ENCODE measurements around the gene LRRC32. TPM values are rescaled to one million over a fixed set of nuclear protein-coding genes. Genes with fewer than 3 reads are reported as not detected.

Gene LRRC32
- total and polyA plus RNA-seq, 4 donors, result 38.3 to 159 (median 85.2) TPM

DNA sequence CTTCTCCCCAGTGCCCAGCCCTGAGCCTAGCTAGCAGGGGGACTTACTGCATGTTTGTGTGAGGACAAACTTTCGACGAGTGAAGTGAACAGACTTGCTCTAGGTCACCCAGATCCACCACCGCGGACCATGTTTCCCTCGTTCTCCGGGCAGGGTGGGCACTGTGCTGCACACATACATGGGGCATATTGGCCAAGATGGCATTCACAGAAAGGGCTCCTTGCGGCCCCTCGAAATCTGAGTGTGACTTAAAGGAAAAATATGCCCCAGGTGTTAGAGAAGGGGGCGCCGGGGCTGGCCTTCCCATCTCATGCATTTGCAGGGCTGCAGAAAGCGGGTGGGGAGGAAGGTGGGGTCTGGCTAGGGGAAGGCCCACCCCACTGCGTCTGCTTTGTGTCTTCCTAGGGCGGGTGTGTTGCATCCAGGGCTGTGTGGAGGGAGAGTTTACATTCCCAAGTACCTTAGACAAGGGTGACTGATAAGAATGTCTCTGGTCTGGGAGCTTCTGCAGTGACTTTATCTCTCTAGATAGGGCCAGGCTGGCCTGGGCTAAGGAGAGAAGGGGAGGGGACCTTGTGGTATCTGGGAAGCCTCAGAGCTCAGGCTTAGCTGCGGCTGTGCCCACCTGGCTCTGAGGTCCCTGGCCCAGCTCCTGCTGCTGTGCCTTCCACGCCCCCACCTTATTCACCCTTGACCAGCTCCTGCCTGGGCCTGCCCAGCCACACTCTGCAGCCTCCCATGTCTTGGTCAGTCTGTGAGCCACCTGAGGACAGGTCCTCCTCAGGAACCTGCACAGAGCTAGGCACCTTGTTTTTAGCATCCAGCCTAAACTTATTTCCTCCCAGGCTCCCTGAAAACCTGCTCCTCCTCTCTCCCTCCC is 45.8 kb downstream of the LRRC32 start:
- H3K27ac ChIP-seq (ENCODE audit: low read depth in 1 of 2, low read length in 1 of 2), result no peak overlapping the region
- no peaks in the 10 kb centered on the region for H3K36me3 ChIP-seq (ENCODE audit: control insufficient read depth in 4 of 4, insufficient read depth in 4 of 4, low read length in 4 of 4)
- TF ChIP-seq, protein P1, sequence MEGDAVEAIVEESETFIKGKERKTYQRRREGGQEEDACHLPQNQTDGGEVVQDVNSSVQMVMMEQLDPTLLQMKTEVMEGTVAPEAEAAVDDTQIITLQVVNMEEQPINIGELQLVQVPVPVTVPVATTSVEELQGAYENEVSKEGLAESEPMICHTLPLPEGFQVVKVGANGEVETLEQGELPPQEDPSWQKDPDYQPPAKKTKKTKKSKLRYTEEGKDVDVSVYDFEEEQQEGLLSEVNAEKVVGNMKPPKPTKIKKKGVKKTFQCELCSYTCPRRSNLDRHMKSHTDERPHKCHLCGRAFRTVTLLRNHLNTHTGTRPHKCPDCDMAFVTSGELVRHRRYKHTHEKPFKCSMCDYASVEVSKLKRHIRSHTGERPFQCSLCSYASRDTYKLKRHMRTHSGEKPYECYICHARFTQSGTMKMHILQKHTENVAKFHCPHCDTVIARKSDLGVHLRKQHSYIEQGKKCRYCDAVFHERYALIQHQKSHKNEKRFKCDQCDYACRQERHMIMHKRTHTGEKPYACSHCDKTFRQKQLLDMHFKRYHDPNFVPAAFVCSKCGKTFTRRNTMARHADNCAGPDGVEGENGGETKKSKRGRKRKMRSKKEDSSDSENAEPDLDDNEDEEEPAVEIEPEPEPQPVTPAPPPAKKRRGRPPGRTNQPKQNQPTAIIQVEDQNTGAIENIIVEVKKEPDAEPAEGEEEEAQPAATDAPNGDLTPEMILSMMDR (IDR thresholded peaks at IDR 0.05; ENCODE audit: control extremely low read depth, extremely low read depth), result no peak
- peaks cover 0 to 11% (median 0%) of the 10 kb centered on the region in 5 donors for H3K4me1 ChIP-seq (ENCODE audit: control insufficient read depth in 5 of 5, insufficient read depth in 5 of 5, low read length in 5 of 5)
- no peak overlapping the region for H3K4me3 ChIP-seq
- peaks cover 0 to 11% (median 0%) of the 10 kb centered on the region in 4 donors for H3K9me3 ChIP-seq (ENCODE audit: control insufficient read depth in 4 of 4, insufficient read depth in 3 of 4, low read length in 3 of 4)
- 92 to 95% methylated on average over 14 to 15 of the region's 15 CpGs for WGBS, 2 donors
- H3K9ac ChIP-seq (ENCODE audit: insufficient read depth in 1 of 2, low read length in 2 of 2), result no peak overlapping the region
- ATAC-seq (ENCODE audit: insufficient read depth, low FRiP score) (no peak), DNase-seq (no peak)
- no peaks in the 10 kb centered on the region for H3K27me3 ChIP-seq (ENCODE audit: control insufficient read depth in 3 of 3, insufficient read depth in 3 of 3, low read length in 2 of 3)

DNA sequence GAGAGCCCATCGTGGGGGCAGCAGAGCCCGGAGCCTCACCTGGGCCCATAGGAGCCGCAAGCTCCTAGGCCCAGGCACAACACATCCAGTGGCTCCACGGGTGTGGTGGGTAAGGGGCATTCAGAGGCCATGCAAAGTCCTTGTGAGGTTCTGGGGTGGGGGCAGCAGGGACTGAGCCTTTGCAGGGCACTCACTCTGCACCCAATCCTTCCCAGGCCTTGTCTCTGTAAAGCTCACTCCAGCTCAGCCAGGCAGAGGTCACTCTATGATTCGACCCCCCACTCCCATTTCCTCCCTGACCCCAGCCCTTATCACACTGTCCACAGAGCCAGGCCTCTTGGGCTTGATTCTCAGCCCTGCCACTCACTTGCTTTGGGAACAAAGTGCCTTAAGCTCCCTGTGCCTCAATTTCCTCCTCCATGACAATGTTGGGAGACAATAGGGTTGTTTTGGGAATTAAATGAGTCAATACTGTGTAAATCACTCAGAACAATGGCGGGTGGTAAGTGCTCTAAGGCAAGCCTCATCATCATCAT is 46.6 kb downstream of the LRRC32 start:
- no peak for DNase-seq
- H3K27me3 ChIP-seq (ENCODE audit: control insufficient read depth in 3 of 3, insufficient read depth in 3 of 3, low read length in 2 of 3), result no peaks in the 10 kb centered on the region
- TF ChIP-seq, protein P1 (IDR thresholded peaks at IDR 0.05; ENCODE audit: control extremely low read depth, extremely low read depth), result no peak

DNA sequence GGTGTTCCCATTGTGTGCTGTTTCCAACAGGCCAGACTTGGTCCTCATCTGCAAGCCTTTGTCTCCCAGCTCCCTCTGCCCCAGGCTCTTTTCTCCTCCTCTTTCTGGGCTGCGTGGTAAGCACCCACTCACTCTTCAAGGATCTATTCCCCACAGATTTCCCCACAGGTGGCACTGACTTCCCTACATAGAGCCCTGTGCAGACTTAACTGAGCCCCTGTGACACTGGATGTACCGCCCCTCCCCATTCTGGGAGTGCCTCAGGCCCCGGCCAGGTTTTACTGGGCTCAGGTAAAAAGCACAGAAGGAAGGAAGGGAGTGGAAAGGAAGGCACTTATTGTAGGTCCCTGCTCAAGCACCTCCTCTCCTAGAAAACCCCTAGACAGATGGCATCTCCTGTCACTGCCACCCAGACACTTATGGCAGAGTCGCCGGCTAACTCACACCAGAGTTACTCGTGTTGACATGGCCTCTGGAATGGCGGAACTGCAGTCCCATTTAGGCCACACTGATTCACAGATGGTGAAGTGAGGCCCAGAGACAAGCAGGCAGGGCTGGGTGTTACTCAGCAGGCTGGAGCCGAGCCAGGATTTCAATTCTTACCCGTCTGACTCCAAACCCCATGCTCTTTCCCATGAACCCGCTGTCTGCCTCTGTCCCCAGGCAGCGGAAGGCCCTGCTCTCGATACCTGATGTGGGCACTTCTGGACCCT is 47.2 kb downstream of the LRRC32 start:
- TF ChIP-seq, protein P1 (IDR thresholded peaks at IDR 0.05; ENCODE audit: control extremely low read depth, extremely low read depth), result no peak
- Histone ChIP-seq H3K4me1 (ENCODE audit: control insufficient read depth in 5 of 5, insufficient read depth in 5 of 5, low read length in 5 of 5) (peaks cover 0 to 9% (median 0%) of the 10 kb centered on the region in 5 donors), H3K4me3 (no peak overlapping the region), H3K9me3 (ENCODE audit: control insufficient read depth in 4 of 4, insufficient read depth in 3 of 4, low read length in 3 of 4) (peaks cover 0 to 11% (median 0%) of the 10 kb centered on the region in 4 donors), H3K27ac (ENCODE audit: low read depth in 1 of 2, low read length in 1 of 2) (no peak overlapping the region), H3K36me3 (ENCODE audit: control insufficient read depth in 4 of 4, insufficient read depth in 4 of 4, low read length in 4 of 4) (no peaks in the 10 kb centered on the region), H3K9ac (ENCODE audit: insufficient read depth in 1 of 2, low read length in 2 of 2) (no peak overlapping the region), H3K27me3 (ENCODE audit: control insufficient read depth in 3 of 3, insufficient read depth in 3 of 3, low read length in 2 of 3) (no peaks in the 10 kb centered on the region)
- no peak for ATAC-seq (ENCODE audit: insufficient read depth, low FRiP score)
- no peak for DNase-seq
- 87 to 91% methylated on average over 12 of the region's 12 CpGs for WGBS, 2 donors

More for the DNA sequence above, 46.6 kb downstream of the LRRC32 start:
- no peak for ATAC-seq (ENCODE audit: insufficient read depth, low FRiP score)
- Histone ChIP-seq H3K9me3 (ENCODE audit: control insufficient read depth in 4 of 4, insufficient read depth in 3 of 4, low read length in 3 of 4) (peaks cover 0 to 11% (median 0%) of the 10 kb centered on the region in 4 donors), H3K27ac (ENCODE audit: low read depth in 1 of 2, low read length in 1 of 2) (no peak overlapping the region), H3K9ac (ENCODE audit: insufficient read depth in 1 of 2, low read length in 2 of 2) (no peak overlapping the region), H3K4me1 (ENCODE audit: control insufficient read depth in 5 of 5, insufficient read depth in 5 of 5, low read length in 5 of 5) (peaks cover 0 to 9% (median 0%) of the 10 kb centered on the region in 5 donors), H3K4me3 (no peak overlapping the region), H3K36me3 (ENCODE audit: control insufficient read depth in 4 of 4, insufficient read depth in 4 of 4, low read length in 4 of 4) (no peaks in the 10 kb centered on the region)
- 76 to 97% methylated on average over 6 of the region's 6 CpGs for WGBS, 2 donors
